Retinal pigment epithelial cell (primary cell): ENCODE data around the gene CCDC61.

Experiments used
- DNase-seq: peaks from one replicate; pipeline ENCODE4 v3.0.0-alpha.2; 2010; ENCODE audit warnings: low read depth
- H3K4me3 ChIP-seq: 2 replicates; pipeline ENCODE4 v1.5.1; 2011; ENCODE audit warnings: mild to moderate bottlenecking, low read length, control low read depth, moderate library complexity
- CTCF ChIP-seq: conservative IDR thresholded peaks from 2 replicates; pipeline ENCODE4 v1.5.1; 2011; ENCODE audit warnings: low read depth, low read length, control low read depth, inconsistent platforms

The CCDC61 gene

DNA sequence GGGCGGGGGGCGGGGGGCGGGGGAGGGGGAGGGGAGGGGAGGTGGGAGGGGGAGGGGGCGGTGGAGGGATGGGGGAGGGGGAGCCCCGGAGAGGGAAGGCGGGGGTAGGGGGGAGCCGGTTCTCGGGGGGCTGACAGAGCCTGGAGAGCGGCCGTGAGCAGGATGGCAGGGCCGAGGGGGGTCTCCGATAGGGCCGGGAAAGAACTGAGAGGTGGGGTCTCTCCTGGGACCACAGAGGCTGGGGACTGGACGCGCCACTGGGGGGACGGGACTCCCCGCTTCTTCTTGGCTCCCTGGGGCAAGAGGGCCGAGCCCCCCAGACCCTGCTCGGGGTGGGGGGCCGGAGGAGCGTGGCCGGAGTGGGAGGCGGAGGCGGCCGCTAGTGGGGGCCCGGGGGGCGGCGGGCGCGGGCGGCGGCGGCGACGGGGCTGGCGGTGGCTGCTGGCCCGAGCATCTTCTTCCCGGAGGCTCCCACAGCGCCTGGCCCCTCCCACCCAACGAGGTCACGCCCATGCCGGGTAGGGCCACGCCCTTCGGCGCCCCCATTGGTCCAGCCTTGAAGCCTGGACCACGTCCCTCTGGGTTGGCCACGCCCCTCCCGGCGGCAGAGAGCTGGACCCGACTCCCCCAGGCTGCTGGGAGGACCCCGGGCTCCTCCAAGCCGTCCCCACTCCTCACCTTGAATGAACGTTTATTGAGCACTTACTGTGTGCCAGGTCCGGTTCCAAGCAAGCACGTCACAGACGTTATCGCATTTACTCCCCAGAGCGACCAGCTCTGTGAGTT is 21.5 kb upstream of the CCDC61 start, which contains the start of gene NOVA2:
TSS of gene NOVA2 (minus strand) at position 313 of the 786 bp plus-strand sequence. CDS start 514 bp downstream, outside the sequence.
- no peak for DNase-seq
- no peak for TF ChIP-seq CTCF
- H3K4me3 ChIP-seq: no peak within 1 kb of the TSS

- DNase-seq: no peak
- no peak for TF ChIP-seq CTCF
- no peak overlapping the region for H3K4me3 ChIP-seq
Observed at GRCh38 chr19:45975306-45976070, 19.8 kb upstream of the CCDC61 start.

- no peak overlapping the region for H3K4me3 ChIP-seq
- DNase-seq: no peak
- TF ChIP-seq CTCF: no peak
Observed at GRCh38 chr19:45976178-45976577, 19.1 kb upstream of the CCDC61 start.

GRCh38 chr19:45978156-45978555 is 17.1 kb upstream of the CCDC61 start:
- no peak for TF ChIP-seq CTCF
- no peak for DNase-seq

DNA sequence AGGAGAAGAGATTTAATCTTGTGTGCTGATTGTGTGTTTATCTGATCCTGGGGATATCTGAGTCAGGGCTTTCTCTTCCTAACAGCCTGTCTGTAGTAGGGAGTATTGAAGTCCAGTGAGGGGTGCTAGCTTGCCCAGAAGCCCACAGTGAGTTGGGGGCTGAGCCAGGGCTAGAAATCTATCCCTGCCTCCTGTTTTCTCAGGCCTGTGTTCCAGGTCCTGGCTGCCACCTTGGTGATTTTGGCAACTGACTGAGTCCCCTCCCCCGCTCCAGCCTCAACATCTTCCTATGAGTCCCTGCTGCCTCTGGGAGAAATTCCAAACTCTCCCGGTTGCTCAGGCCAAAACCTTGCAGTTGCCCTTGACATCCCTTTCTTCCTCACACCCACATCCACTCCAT is 13.9 kb upstream of the CCDC61 start:
- DNase-seq: no peak
- no peak overlapping the region for H3K4me3 ChIP-seq
- no peak for TF ChIP-seq CTCF

More at GRCh38 chr19:45978156-45978555, 17.1 kb upstream of the CCDC61 start:
- H3K4me3 ChIP-seq: no peak overlapping the region

- no peak for DNase-seq
- TF ChIP-seq CTCF: no peak
- no peak overlapping the region for H3K4me3 ChIP-seq
Observed at GRCh38 chr19:45985321-45985720, 9.9 kb upstream of the CCDC61 start.
